GM08714 (cell line): ENCODE data around the gene SPATA3.

Experiments
- H3K4me3 ChIP-seq: fragments of 200-500 bp; sonication (Bioruptor generic); 2 replicates; pipeline ENCODE4 v1.5.1; 2014; ENCODE audit warnings: mild to moderate bottlenecking, low read length, inconsistent platforms
- ZNF274 ChIP-seq: IDR thresholded peaks from 2 replicates; pipeline ENCODE4 v1.6.1; 2012; ENCODE audit warnings: mild to moderate bottlenecking, low read depth, low read length

Gene SPATA3

DNA sequence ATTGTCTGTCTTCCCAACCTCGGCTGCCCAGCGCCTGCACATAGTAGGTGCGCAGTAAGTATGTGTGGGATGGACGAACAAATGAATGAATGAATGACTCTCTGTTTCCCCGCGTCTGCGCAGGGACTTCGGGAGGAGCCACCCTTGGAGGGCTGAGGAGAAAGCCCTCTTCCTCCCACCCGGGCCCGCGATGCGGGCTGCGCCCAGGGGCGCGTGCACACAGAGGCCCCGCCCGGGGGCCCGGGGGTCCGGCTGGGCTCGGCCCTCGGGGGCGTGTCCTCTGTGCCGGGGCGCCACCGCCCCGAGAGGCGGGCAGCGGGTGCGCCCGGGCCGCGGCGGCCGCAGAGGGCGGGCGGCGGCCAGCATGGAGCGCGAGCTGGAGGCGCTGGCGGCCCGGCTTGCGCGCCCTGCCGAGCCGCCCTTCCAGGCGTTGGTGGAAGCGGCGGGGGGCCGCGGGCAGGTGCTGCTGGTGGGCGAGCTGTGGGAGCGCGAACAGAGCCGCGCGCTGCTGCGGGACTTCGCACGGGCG, 41.3 kb downstream of the SPATA3 start, which contains the start of gene C2orf72:
Gene C2orf72 (plus strand): TSS at position 322 of the 529 bp plus-strand sequence. CDS start 43 bp downstream, at position 365.
- peak within 1 kb of the TSS; percentile 44; the same call in 1 of the 2 replicates for H3K4me3 ChIP-seq
- TF ChIP-seq ZNF274 = no peak

DNA sequence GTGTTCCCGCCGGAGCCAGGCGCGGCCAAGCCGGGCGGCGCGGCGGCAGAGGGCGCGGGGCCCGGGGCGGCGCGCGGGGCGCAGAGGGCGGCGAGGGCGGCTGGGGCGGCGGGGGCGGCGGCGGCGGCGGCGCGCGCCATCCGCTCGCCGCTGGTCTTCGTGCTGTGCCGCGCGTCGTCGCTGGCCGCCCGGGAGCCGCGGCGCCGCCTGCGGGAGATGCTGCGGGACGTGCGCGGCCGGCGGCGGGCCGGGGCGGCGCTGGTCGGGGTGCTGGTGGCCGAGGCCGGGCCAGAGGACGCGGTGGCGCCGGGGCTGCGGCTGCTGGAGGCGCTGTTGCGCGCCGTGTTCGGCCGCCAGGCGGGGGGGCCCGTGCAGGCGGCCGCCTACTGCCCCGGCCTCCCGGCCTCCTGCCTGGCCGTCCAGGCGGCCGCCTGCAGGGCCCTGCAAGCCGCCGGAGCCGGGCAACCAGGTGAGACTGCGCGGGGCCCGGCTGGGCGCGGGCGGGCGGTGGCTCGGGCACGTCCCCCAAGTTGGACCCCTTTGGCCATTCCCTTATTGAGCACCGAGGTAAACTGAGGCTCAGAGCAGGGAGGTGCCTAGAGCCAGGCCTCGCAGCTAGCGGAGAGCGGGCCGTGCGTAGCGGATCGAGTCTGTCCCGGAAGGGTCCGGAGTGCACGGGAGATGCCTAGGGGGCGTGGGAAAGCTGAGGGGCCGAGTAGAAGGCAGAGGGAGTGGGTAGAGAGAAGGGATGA, 42.0 kb downstream of the SPATA3 start:
- TF ChIP-seq ZNF274 = no peak
- peak overlapping the region; percentile 44; the same call in 1 of the 2 replicates for H3K4me3 ChIP-seq

DNA sequence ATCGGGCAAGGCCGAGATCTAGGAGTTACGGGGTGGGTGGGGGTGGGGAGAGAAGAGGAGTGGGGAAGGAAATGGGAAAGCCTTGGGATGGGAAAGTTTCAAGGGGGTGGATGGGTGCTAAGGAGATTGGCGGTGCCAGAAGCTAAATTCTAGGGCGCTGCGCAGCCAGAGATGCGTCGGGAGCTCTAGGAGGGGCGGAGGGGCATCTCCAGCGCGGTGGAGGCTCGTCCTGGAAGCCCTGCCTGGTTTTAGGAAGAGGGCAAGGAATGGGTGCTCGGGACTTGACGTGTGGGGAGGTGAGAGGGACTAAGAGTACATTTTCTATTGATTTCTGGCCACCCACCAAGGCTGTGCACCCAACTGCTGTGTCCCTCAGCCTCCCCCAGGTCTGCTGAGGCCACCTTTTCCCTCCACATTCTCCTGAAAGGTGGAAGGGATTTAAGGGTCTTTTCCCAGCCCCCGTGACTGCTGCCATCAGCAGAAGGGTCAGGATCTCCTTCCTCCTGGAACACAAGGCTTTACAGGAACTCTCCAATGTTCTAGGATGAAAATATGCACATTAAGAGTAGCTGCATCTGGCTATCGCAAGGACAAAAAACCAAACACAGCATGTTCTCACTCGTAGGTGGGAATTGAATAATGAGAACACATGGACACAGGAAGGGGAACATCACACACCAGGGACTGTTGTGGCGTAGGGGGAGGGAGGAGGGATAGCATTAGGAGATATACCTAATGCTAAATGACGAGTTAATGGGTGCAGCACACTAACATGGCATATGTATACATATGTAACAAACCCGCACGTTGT, 42.8 kb downstream of the SPATA3 start:
- H3K4me3 ChIP-seq = no peak overlapping the region
- no peak for TF ChIP-seq ZNF274

GRCh38 chr2:231039294-231039664, 43.4 kb downstream of the SPATA3 start:
- TF ChIP-seq ZNF274 = no peak
- no peak overlapping the region for H3K4me3 ChIP-seq

DNA sequence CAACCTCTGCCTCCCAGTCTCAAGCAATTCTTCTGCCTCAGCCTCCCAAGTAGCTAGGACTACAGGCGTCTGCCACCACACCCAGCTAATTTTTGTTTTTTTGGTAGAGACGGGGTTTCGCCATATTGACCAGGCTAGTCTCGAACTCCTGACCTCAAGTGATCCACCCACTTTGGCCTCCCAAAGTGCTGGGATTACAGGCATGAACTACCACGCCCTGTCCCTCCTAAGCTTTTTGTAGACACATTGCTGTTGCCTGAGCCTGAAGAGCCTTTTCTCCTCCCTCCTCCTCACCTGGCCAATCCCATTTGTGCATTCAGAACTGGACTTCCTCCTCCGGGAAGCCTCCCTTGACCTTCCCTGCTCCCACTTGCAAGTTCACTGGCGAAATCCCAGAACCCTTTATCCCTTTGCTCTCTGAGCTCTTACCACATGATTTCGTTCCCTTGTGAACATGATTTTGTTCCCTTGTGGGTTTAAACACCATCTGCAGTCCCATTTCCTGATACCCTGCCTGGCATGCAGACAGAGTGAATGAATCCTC, 44.0 kb downstream of the SPATA3 start:
- TF ChIP-seq ZNF274 = no peak
- H3K4me3 ChIP-seq = no peak overlapping the region

DNA sequence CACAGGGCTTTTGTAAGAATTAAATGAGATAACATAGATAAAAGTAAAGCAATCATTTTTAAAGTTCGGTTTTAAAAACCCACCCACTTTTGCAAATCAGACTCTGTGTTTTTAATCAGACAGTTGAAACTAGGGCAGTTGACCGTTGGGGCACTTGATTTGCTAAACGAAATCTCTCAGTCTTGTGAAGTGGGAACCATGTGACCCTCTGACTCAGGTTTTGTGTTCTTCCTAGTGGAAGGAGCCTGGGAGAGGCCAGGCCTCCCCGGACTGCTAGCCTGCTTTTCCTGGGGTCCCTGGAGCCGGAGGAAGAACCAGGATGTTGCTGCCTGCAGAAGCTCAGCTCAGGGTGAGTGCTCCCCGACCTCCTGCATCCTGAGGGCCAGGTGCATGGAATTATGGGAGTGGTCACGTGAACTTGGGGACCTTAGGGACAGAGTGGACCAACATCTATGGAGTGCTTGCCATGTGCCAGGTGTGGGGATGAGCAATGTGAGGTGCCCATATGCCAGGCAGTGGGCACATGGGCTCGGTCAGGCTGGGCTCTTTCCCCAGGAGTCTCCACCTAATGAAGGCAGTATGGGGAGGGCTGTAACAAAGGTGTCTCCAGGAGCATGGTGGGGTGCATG, 45.3 kb downstream of the SPATA3 start:
- H3K4me3 ChIP-seq = no peak overlapping the region
- no peak for TF ChIP-seq ZNF274

GRCh38 chr2:231043796-231044195, 47.9 kb downstream of the SPATA3 start:
- no peak overlapping the region for H3K4me3 ChIP-seq
- no peak for TF ChIP-seq ZNF274

- no peak overlapping the region for H3K4me3 ChIP-seq
- no peak for TF ChIP-seq ZNF274
Observed at GRCh38 chr2:231046916-231047273, 51.0 kb downstream of the SPATA3 start.

GRCh38 chr2:231047274-231047922, 51.5 kb downstream of the SPATA3 start:
- no peak for TF ChIP-seq ZNF274
- no peak overlapping the region for H3K4me3 ChIP-seq

- no peak for TF ChIP-seq ZNF274
Observed at GRCh38 chr2:231047923-231048915, 52.3 kb downstream of the SPATA3 start.

GRCh38 chr2:231049286-231050017, 53.5 kb downstream of the SPATA3 start:
- no peak overlapping the region for H3K4me3 ChIP-seq
- TF ChIP-seq ZNF274 = no peak

More at GRCh38 chr2:231047923-231048915, 52.3 kb downstream of the SPATA3 start:
- H3K4me3 ChIP-seq = no peak overlapping the region
